ENCODE data around the gene SHANK2.

Gene SHANK2

DNA sequence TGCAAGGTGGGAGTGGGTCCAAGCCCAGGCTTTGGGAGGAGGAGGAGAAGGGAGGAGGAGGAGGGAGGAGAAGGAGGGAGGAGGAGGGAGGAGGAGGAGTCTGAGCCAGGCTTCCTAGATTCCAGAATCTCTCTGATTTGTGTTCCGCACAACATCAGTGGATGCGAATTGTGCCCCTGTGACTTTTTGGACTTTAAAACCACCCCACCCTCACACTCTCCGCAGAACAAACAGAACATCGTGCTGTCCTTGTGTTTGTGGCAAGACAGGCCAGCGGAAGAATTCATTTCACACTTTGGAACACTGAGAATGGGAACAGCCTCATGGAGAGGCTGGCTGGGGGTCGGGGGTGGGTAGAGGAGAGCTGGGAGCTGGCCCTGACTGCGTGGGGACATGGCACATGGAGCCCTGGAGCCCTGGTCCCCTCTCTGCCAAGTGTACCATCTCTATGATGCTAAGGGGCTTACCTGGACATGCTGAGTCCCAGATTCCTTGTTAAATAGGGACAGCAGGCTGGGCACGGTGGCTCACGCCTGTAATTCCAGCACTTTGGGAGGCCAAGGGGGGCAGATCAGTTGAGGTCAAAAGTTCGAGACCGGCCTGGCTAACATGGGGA, 16.4 kb upstream of the SHANK2 start:
- DNase-seq, result no peak

DNA sequence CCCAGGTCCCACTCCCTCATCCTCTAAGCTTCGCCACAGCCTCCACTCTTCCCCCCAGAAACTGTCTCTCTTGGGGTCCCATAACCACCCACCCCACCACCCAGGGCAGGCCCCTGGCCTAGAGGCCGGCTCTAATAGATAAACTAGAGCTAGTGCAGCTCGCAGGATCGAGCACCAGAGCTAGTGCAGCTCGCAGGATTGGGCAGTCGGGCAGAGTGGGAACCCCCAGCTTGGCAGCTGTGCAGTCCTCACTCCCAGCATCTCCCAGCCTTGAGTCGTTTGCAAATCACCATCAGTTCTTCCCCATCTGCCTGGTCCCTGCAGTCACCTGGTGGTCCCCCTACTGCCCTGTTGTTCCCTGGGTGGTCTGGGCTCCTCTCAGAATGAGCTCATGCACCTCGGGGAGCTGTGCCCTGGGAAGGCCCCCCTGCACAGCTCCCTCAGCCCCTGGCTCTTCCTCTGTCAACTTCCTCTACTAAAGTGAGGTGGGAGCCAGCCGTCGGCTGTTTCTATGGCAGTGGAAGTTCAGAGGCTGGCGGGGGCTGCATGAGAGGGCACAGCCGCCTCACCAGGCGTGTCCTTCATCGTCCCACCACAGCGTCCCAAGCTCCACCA, 15.5 kb upstream of the SHANK2 start:
- no peak for DNase-seq

DNA sequence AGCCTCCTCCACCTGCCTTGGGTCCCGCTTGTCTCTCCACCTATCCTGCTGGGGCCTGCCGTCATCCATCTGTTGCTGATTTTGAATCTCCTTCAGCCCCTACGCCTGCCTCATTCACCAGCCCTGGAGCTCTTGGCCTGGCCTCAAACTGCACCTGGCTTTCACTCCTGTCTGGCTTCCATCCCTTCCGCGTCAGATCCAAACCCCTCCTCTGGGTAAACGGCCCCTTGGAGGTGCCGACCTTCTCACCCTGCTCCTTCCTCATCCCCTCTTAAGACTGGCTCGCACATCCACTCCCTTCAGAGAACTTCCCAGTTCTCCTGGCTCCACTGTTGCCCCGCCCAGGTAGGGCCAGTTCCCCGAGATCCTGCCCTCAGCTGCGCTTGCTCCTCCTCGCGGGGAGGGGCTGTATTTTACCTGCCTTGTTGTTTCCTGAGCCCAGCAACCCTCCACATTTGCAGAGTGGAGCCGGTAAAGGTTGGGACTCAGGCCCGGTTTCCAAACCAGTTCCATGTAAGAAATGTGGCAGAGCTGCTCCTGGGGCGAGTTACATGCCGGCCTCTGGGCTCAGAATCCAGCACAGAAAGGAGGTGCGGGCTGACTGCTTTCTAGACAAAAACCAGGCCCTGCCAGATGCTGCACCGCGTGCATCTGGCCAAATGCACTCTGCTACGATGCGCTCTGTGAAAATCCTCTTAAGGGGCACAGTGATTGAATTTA, 13.9 kb upstream of the SHANK2 start:
- no peak for DNase-seq

DNA sequence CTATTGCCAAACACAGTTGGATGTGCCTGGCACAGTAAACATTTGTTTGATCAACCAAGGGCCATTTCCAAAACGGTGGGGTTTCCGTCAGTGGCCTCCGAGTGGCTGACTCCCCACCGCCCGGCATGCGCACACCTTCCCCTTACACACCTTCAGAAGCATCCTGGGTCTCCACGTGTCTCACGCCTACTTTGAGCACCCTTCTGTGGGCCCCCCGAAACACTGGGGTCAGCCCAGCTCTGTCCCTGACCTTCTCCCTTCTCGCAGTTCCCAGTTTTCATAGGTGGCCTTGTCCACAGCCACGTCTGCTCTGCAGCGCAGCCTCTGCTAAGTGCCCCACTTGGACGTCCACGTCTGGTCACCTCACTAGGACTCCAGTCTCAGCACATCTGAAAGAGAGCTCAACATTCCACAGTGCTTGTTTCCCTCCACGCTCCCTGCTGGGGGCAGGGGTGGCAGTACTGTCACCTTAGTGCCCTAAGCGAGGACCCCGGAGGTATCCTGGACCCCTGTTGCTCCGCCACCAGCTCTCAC, 13.2 kb upstream of the SHANK2 start:
- DNase-seq, result no peak

DNA sequence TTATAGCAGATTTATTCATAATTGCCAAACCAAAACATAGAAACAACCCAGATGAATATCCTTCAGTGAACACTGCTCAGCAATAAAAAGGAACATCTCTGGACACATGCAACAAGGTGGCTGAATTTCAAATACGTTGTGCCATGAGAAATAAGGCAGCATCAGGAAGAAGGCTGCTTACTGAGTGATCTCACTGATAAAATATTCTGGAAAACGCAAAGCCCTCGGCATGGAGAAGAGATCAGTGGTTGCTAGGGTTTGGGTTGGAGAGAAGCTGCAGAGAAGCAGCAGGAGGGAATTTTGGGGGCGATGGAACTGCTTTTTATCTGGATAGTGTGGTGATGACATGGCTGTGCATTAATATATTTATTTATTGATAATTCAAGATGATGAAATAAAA, 11.0 kb upstream of the SHANK2 start:
- DNase-seq, result no peak

DNA sequence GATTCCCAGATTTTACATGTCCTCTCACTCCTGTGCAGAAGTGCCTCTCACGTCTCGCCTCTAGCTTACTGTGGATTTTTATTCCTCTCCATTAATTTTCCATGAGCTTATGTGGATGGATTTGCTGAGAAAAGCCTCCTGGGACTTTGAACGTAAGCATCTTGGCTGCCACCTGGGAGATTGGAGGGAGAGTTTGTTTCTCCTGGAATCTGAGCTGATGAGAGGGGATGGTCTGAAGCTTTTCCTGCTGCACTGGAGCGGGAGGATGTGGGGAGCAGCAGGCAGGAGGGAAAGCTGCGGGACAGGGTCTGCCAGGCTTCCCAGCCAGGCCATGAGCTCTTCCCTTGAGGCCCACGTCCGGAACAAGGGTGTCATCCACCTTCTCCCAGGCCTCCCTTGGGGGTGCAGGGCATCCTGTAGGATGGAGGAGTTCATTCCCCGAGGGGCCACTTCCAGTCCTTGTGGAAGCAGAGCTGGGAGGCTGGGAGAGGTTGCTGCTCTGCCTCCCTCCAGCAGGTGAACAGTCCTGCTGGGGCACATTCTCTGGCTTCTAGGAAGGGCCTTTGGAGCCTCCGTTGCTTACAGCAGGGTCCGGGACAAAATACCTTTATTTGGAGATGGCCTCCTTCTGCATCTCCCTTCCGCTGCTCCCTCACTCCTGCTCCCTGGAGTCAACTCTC, 3.6 kb upstream of the SHANK2 start:
- no peak for DNase-seq

DNA sequence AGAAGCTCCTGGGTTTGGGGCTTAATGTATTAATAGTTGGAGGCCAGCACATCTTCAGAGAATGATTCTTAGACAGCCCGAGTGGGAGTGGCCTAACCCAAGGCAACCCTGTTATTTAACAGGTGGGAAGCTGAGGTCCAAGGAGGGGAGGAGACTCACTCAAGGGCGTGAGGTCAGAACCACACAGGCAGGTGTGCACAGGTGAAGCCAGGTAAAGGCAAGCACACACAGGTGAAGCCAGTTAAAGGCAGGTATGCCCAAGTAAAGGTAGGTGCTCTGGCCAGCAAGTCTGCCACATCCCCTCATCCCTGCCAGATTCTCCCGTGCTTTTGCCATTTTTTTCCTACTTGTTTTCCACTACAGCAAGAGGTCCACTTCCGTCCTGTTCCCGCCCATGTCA, 2.9 kb upstream of the SHANK2 start:
- DNase-seq, result peak; percentile 56

DNA sequence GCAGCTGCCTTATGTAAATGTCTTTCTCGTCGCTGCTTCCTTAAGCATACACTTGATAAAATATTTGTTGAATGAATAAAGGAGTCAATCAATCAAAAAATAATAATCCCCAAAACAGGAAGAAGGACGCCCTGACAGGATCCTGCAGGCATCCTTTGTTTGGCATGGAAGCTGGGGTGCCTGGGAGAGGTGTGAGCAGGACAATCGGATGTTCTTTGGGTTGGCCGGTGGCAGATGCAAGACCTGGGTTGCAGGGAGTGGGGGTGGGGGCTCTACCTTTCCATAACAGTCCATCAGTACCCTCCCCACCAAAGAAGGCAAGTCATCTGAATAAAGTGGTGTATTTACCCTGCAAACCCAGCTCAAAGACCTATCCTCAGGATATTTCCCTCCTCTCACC, 1.4 kb upstream of the SHANK2 start:
- DNase-seq, result no peak

DNA sequence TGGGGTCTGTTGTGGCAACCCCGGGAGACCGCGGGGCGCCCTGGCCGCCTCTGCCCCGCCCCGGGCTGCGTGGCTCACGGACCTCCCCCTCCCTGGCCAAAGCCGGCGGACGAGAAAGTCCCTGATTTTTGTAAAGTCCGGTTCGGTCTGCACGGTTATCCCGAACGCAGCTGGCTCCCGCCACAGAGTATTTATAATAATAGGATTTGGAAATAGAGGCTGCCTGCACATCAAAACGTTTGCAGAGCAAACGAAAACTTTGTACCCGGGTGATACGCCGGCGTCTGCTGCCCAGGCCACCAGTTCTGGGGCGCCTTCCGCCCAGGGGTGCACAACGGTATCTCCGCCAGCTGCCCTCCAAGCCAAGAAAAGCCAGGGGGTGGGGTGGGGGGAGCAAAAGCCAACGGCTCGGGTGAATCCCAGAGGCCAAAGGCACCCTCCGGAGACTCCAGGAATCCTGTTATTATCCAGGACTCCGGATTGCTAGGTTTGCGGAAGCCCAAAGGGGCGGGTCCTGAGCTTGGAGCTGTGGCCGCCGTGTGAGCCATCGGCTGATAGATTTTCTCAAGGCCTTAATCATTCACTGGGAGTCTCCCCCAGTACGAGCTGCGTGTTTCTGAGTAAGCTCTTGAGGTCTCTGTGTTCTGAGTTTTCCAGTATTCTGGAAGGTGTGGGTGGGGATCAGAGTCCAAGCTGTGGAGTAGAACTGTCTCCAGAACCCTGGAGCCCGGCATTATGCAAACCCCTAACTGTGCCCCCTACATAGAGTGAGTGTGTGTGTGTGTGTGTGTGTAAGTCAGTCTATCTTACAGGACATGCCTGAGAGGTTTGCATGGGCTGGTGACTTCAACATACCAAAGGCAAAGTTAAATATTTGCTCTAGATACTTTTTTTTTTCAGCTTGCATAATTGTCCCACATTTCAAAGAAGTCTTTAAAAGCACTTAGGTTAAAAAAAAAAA, 673 bp upstream of the SHANK2 start:
- peak; percentile 56 for DNase-seq

DNA sequence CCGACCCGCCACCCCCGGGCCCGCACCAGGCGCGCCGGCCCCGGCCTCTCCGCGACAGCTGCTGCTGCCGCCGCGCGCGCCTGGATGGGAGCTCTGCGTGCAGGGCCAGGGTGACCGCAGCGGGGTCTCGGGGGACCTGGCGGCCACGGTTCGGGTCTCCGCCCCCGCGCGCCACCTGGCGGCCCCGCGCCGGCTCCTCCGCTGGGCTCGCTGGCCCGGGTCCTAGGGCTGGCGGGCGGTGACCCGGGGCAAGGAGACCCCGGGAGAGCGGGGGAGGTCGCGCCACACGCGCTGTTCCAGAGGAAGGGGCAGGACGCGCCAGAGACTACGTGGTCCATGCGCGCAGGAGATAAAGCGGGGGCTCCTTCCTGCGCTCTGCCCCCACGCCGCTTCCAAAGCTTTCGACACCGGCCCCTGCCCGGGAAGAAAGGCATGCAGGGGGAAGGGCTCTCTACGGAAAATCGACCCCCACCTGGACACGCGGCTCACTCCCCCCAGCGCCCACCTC, 562 bp downstream of the SHANK2 start:
- peak; percentile 68 for DNase-seq

DNA sequence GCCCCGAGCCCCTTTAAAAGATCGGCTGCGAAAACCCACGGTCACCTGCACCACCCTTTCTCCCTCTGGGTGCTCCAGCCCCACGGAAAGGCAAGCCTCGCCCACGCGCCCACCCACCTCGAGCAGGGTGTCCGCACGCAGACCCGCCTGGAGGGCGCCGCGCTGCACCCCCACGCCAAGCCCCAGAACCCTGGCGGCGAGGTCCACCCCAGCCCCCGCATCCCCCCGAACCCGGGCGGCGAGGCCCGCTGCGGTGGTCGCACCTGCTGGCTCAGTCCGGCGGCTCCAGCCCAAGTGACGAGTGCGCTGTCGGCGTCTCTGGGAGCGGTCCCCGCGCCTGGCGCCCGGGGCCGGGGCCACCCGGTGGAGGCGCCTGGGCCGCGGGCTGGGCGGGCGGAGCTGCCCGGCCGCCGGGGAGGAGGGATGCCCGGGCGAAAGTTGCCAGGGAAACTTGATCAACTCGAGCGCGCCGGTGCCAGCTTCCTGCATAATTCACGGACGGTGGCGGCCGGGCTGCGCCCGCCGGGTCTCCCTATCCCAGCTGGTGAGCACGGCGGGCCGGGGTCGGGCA, 1.1 kb downstream of the SHANK2 start:
- no peak for DNase-seq

DNA sequence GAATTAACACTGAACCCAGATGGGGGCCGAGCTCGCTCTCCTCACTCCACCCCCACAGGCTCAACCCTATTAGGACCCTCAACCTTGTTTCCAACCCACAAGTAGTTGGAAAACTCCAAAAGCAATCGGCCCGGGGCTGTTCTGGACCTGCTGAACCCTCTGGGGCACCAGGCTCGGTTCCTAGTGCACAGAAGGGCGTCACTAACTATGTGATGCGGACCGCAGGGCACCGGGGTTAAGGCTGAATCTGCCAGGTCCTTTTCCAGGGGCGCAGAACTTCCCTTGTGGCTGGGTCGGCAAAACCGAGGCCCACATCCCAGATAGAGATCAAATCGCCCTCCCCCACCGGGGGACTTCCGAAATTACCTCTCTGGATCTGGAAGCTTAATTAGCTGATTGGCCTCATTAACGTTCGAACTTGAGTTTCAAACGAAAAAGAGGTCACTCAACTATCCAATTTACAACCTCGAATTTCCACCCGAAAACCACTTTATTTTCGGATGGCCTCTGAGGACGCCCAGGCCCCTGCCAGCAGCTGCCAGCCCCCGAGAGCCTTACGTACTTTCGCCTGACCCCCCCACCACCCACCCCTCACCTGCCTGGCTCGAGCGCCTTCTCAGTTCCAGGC, 1.7 kb downstream of the SHANK2 start:
- DNase-seq, result no peak

DNA sequence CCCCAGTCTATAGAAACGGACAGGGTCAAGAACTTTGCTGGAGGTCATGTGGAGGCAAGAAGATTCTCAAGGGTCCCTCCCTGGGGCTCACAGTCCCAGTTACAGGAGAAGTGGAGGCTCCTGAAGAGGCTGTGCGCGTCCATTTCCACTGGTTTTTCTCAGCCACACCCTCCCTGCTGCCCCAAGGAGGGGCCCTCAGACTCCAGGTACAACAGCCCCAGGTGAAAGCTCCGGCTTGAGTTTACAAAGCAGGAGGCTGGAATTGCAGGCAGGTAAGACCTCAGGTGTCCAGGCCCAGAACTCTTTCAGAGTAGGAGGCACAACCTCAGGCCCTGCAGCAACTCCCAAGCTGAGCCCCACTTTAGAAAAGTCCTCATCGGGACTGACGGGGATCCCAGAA, 3.1 kb downstream of the SHANK2 start:
- no peak for DNase-seq

DNA sequence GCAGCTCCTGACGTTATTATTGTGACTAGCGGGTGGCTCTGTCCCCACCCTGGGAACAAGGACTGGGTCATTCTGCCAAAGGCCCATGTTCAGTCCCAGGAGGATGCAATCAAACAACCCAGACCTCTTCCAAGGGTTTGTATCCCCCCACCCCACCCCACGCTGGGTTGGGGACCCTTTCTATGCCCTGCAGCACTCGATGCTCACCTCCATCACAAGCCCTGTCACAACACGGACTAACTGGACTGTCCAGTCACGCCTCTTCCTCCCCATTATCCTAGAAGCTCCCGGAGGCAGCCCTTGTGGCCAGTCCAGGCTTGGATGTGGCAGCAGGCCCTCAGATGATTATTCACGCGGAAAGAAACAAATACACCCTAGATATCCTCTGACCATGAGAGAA, 3.7 kb downstream of the SHANK2 start:
- peak; percentile 10 for DNase-seq

DNA sequence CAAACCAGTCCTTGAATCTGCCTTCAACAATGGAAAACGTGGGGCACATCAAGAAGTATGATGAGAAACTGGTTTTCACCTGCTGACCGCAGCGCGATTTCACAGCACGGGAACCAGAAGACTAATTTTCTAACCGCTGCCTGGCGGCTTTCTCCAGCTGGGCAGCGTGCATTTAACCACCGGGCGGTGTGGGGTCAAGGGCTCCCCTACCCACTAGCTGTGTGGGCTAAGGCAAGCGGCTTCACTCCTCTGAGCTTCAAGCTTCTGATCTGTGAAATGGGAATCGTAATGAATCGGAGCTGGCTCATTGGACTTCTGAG, 4.2 kb downstream of the SHANK2 start:
- DNase-seq, result no peak

DNA sequence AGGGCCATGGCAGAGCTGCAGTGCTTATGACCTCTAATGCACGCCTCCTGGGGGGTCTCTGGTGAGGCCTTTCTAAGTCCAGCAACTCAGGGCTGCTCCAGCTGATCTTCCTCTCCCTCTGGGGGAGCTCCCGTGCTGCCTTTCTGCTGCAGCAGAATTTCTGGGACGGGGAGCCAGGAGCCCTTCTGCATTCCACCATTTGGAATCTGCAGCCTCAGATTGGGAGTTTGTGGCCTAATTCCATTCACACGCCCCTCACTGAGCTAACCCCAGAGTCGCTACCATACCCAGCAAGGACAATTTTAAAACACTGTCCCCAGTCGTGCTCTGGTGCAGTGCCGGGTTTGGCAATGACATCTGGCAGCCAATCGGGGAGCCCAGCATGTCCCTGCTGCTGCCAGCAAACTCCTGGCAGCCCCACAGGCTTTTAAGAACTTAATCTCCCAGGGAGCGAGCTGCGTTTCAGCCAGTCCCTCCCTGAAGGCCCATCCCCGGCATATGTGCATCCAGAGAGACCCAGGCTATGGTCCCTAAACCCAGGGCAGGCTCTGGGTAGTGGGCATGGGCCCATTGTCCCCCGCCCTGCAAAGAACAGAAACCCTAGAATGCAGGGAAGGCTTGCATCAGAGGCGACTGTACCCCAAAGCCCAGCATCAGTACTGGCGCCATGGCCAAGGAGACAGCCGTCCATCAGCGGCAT, 4.7 kb downstream of the SHANK2 start:
- peak; percentile 42 for DNase-seq

DNA sequence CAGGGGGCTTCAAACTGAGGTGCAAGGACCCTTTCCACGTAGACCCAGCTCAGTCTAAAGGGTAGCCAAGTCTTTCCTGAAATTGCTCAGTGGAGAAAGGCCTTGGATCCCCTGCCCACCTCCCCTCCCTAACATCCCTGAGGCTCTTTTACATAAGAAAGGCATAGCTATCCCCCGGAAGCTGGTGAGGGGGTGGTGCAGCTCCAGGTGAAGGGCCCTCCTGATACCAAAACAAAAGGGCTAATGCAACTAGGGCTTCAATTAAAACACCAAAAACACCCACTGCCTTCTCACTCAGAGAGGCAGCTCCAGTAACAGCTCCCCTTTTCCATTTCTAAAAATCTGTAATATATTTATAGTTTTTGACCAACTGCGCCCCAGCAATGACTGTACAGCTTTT, 5.8 kb downstream of the SHANK2 start:
- DNase-seq, result peak; percentile 43

DNA sequence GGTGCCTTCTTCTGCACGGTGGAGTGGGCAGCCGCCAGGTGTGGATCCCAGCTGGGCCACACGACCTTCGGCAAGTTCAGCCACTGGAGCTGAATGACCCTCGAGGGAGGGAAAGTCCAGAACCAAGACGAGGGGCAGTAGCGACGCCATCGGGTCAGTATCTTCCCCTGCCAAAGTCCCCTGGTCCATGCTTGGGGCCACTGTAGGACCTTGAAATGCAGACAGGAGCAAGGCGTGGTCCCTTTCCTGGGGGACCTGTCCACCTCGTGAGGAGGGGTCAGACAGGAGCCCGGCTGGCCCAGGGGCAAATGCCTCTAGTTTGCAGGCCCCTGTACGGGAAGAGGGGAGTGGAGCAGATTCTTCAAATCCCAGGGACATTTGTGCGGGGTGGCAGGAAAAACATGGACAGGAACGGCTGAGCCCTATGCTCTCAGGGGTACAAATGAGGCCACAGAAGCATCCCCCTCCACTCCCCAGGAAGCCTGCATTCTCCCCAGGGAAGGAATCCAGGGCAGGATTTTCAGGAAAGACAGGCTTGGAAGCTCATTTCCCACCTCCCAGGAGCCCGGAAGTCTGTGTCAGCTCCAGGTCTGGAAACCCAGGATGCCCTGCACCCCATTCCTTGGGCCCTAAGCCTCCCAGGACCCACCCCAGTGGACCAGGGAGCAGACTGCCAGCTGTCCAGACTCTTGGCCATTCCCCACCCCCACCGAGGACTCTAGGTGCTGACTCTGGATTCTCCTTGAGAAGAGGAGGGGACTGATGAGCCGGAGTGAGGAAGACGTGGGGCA, 6.6 kb downstream of the SHANK2 start:
- no peak for DNase-seq

DNA sequence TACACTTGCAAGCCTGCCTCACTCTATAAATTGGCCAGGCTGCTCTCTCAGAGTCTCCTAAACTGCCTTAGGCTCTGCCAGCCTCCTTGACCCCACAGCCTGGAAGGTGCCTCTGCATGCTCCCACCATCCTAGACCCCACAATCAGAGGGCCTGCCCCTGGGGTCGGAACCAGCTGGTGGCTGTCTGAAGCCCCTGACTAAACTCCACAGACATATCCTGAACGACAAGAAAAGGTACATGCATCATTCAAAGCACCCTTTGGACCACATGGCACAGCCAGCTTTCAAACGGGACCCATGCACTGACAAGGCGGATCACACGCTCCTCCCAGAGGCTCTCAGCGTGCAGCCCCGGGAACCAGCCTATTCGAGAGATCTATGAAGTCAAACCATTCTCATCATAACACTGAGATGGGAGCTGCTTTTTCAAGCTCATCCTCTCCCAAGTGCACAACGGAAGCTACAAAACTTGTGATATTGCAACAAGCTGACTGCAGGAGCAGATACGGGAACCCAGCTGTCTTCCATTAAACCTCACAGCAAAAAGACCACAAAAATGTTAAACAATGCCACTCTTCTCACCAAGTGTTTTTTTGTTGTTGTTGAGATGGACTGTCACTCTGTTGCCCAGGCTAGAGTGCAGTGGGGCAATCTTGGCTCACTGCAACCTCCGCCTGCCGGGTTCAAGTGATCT, 8.1 kb downstream of the SHANK2 start:
- peak; percentile 30 for DNase-seq

Measured in DMS79 treated with DMSO at 0.1 percent for 48 hours (cell line).